GM21526 (cell line): ENCODE measurements around the gene NKRF.
A peak's percentile ranks its signal among the peaks of the same experiment; 100 is the strongest.
"Not testable (repeated sequence)": the region's sequence is repeated elsewhere in the genome, so short reads cannot be mapped to it uniquely, and the experiment has no call there.

ENCODE experiments used
- ATAC-seq: cut with Tn5 transposase; IDR thresholded peaks from one replicate; pipeline ENCODE4 v1.9.1; 2021; ENCODE audit warnings: moderate library complexity; ENCODE audit not compliant: unreplicated experiment, low FRiP score

NKRF gene

GRCh38 chrX:119606280-119607017 lies at the start of gene NKRF:
Gene NKRF, minus strand, starts transcription at chrX:119606424.
- ATAC-seq: peak; percentile 60

GRCh38 chrX:119655125-119655524 lies 48.9 kb upstream of the NKRF start:
- ATAC-seq: no peak

GRCh38 chrX:119654112-119654531 lies 47.9 kb upstream of the NKRF start:
- no peak for ATAC-seq

- peak; percentile 20 for ATAC-seq
These were observed 42.2 kb upstream of the NKRF start for GRCh38 chrX:119648421-119648775.

GRCh38 chrX:119647552-119648420 lies 41.6 kb upstream of the NKRF start:
- peak; percentile 93 for ATAC-seq

- ATAC-seq: no peak
These were observed 40.9 kb upstream of the NKRF start for GRCh38 chrX:119647089-119647488.

GRCh38 chrX:119646515-119646914 lies 40.3 kb upstream of the NKRF start:
- no peak for ATAC-seq

GRCh38 chrX:119643696-119644095 lies 37.5 kb upstream of the NKRF start:
- no peak for ATAC-seq

GRCh38 chrX:119640731-119641170 lies 34.5 kb upstream of the NKRF start:
- ATAC-seq: no peak

- ATAC-seq: peak; percentile 63
These were observed 32.7 kb upstream of the NKRF start for GRCh38 chrX:119638725-119639471.

- ATAC-seq: not testable (repeated sequence)
These were observed 31.2 kb upstream of the NKRF start for GRCh38 chrX:119637421-119637820.

GRCh38 chrX:119636419-119636818 lies 30.2 kb upstream of the NKRF start:
- peak; percentile 43 for ATAC-seq

- ATAC-seq: no peak
These were observed 29.6 kb upstream of the NKRF start for GRCh38 chrX:119635799-119636198.

- ATAC-seq: no peak
These were observed 29.0 kb upstream of the NKRF start for GRCh38 chrX:119635179-119635578.

GRCh38 chrX:119625843-119626242 lies 19.6 kb upstream of the NKRF start:
- ATAC-seq: no peak

- no peak for ATAC-seq
These were observed 18.9 kb upstream of the NKRF start for GRCh38 chrX:119624951-119625668.

GRCh38 chrX:119624417-119624816 lies 18.2 kb upstream of the NKRF start:
- no peak for ATAC-seq

- ATAC-seq: no peak
These were observed 16.4 kb upstream of the NKRF start for GRCh38 chrX:119622356-119623232.

GRCh38 chrX:119618439-119618838 lies 12.2 kb upstream of the NKRF start:
- peak; percentile 41 for ATAC-seq
